K562 (cell line): Measurements from ENCODE around the gene CBX8. TPM values are rescaled to one million over a fixed set of nuclear protein-coding genes. Genes with fewer than 3 reads are reported as not detected.

Experiments used
- CEBPG ChIP-seq, 3 experiments: fragments of 200-800 bp in 1 of 3; sonication (Bioruptor generic) in 1 of 3; sonication (generic) in 1 of 3; formaldehyde crosslinking in 1 of 3; IDR thresholded peaks in 2 of 3; conservative IDR thresholded peaks in 1 of 3; 2 replicates each; pipeline versions ENCODE4 v1.6.1 to v1.8.0; 2016 to 2022; ENCODE audit warnings: missing compliant biosample characterization in 2 of 3, missing genetic modification characterization in 2 of 3, mild to moderate bottlenecking in 1 of 3, missing genetic modification reagents in 1 of 3
- CREB3L1 ChIP-seq: fragments of 450-650 bp; IDR thresholded peaks from 2 replicates; pipeline ENCODE4 v1.6.1; 2014; ENCODE audit warnings: low read depth, mild to moderate bottlenecking, moderate library complexity, borderline replicate concordance
- GATA2 ChIP-seq: sonication (generic); formaldehyde crosslinking; IDR thresholded peaks from 2 replicates; pipeline ENCODE4 v1.4.0; 2020; ENCODE audit warnings: mild to moderate bottlenecking, missing genetic modification reagents
- GTF2E2 ChIP-seq: fragments of 200-800 bp; sonication (Bioruptor generic); IDR thresholded peaks from 2 replicates; pipeline ENCODE4 v1.6.1; 2016; ENCODE audit warnings: missing genetic modification characterization, missing compliant biosample characterization
- MAFG ChIP-seq: fragments of 450-650 bp; conservative IDR thresholded peaks from 2 replicates; pipeline ENCODE4 v1.6.1; 2016; ENCODE audit warnings: missing genetic modification characterization, missing compliant biosample characterization
- MBD2 ChIP-seq: sonication (generic); IDR thresholded peaks from 2 replicates; pipeline ENCODE4 v1.6.1; 2016; ENCODE audit warnings: low read depth, borderline replicate concordance
- MLX ChIP-seq, 2 experiments: fragments of 450-650 bp in 1 of 2; sonication (generic) in 1 of 2; formaldehyde crosslinking; conservative IDR thresholded peaks; 2 replicates each; pipeline versions ENCODE4 v1.4.0 to v1.8.1; 2020 to 2022; ENCODE audit warnings: mild to moderate bottlenecking in 1 of 2, missing genetic modification reagents in 1 of 2
- NRF1 ChIP-seq, 2 experiments: fragments of 450-650 bp; IDR thresholded peaks in 1 of 2; conservative IDR thresholded peaks in 1 of 2; 2 replicates each; pipeline ENCODE4 v1.6.1; 2014; ENCODE audit warnings: mild to moderate bottlenecking in 2 of 2
- NUFIP1 ChIP-seq: fragments of 450-650 bp; IDR thresholded peaks from 2 replicates; pipeline ENCODE4 v1.6.1; 2018; ENCODE audit not compliant: partially characterized antibody
- PREB ChIP-seq: sonication (generic); formaldehyde crosslinking; IDR thresholded peaks from 2 replicates; pipeline ENCODE4 v1.8.1; 2023; ENCODE audit warnings: mild to moderate bottlenecking, missing genetic modification reagents
- PRMT5 ChIP-seq: sonication (generic); formaldehyde crosslinking; IDR thresholded peaks from 2 replicates; pipeline ENCODE4 v1.5.0; 2020; ENCODE audit warnings: missing genetic modification reagents
- RAD21 ChIP-seq, 2 experiments: fragments of 250-450 bp in 1 of 2; fragments of 450-650 bp in 1 of 2; sonication (Bioruptor Pico) in 1 of 2; formaldehyde crosslinking in 1 of 2; IDR thresholded peaks in 1 of 2; conservative IDR thresholded peaks in 1 of 2; 2 replicates each; pipeline versions ENCODE4 v1.4.0 to v1.8.0; 2020 to 2022; ENCODE audit warnings: mild to moderate bottlenecking in 2 of 2, moderate library complexity in 1 of 2
- SOX6 ChIP-seq: fragments of 450-650 bp; IDR thresholded peaks from 2 replicates; pipeline ENCODE4 v1.6.1; 2014; ENCODE audit warnings: mild to moderate bottlenecking
- SP1 ChIP-seq: sonication (generic); formaldehyde crosslinking; IDR thresholded peaks from 2 replicates; pipeline ENCODE4 v1.8.1; 2022; ENCODE audit warnings: mild to moderate bottlenecking, missing genetic modification reagents
- ZEB2 ChIP-seq: fragments of 450-650 bp; IDR thresholded peaks from 2 replicates; pipeline ENCODE4 v1.6.1; 2016
- ZNF143 ChIP-seq: sonication (generic); formaldehyde crosslinking; IDR thresholded peaks from 2 replicates; pipeline ENCODE4 v1.9.0; 2022; ENCODE audit warnings: mild to moderate bottlenecking, missing genetic modification reagents
- polyA plus RNA-seq, 8 experiments: library from polyadenylated mRNA; depleted of rRNA in 4 of 8; stranded (reverse) in 5 of 8; unstranded in 3 of 8; fragments of >200 nt; fragmentation: Nextera tagmentation in 2 of 8; fragmentation: Illumina TruSeq in 1 of 8; extraction: Ambion mirVana in 2 of 8; extraction: Trizol in 1 of 8; gene quantifications; 2 replicates each; pipeline versions ENCODE4 v1.2.1 to v1.2.3, GENCODE V29; 2011 to 2014; ENCODE audit warnings: inconsistent platforms in 1 of 8, missing spikeins in 1 of 8
- total RNA-seq, 7 experiments: library from RNA; depleted of rRNA in 6 of 7; stranded (reverse); fragments of >200 nt in 6 of 7; fragmentation: Illumina TruSeq in 2 of 7; extraction: Trizol in 2 of 7; gene quantifications; 2 replicates each; pipeline versions ENCODE4 v1.2.1 to v1.2.3, GENCODE V29; 2011 to 2021; ENCODE audit warnings: low replicate concordance in 1 of 7
- TF ChIP-seq, protein P1 (sequence below): fragments of 450-650 bp; formaldehyde crosslinking; IDR thresholded peaks from 2 replicates; pipeline ENCODE4 v1.4.0; 2022; ENCODE audit warnings: missing genetic modification characterization
- TF ChIP-seq, protein P2 (sequence below): fragments of 450-650 bp; formaldehyde crosslinking; IDR thresholded peaks from 2 replicates; pipeline ENCODE4 v1.4.0; 2020; ENCODE audit warnings: mild to moderate bottlenecking, moderate library complexity
- TF ChIP-seq, protein P3 (sequence below): fragments of 450-650 bp; formaldehyde crosslinking; IDR thresholded peaks from 2 replicates; pipeline ENCODE4 v1.4.0; 2020; ENCODE audit warnings: mild to moderate bottlenecking, moderate library complexity

The CBX8 gene
- total and polyA plus RNA-seq, 9 of the 15 experiments (the other 6 are each of a cell fraction or from before 2014, with no cell fraction given): 0.08 to 11.9 (median 2.6) TPM

DNA sequence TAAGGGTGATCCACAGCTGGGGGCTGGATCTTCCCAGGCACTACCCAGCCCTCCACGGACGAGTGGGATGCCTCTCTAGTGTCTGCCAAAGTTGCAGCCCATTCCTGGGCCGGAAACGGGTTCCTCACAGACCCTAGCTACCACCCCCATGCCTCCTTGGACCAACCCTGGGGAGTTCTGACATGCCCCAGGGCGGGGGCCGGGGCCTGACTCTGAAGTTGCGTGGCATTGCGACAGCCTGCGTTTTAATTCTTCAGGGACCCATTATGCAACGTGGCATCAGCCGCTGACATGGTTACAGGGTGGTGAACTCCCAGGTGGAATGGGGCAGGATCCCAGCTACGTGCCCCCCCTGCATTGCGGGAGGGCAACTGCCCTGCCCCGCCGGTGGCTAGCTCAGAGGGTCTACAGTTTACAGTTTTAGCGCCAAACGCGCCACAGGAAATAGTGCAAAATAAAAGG is 39.7 kb upstream of the CBX8 start (continued):
- TF ChIP-seq, protein P1, sequence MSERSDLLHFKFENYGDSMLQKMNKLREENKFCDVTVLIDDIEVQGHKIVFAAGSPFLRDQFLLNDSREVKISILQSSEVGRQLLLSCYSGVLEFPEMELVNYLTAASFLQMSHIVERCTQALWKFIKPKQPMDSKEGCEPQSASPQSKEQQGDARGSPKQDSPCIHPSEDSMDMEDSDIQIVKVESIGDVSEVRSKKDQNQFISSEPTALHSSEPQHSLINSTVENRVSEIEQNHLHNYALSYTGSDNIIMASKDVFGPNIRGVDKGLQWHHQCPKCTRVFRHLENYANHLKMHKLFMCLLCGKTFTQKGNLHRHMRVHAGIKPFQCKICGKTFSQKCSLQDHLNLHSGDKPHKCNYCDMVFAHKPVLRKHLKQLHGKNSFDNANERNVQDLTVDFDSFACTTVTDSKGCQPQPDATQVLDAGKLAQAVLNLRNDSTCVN: 0 out of 2 replicates have a peak, but pooled peaks have one; percentile 45
- TF ChIP-seq ZEB2 (no peak), GTF2E2 (tag) (0 out of 2 replicates have a peak, but pooled peaks have one; percentile 27), RAD21 (CRISPR knock-in tag; conservative IDR thresholded peaks at IDR 0.05 in 1 of 2, IDR thresholded peaks at IDR 0.05 in 1 of 2) (no peak), GATA2 (CRISPR knock-in tag) (0 out of 2 replicates have a peak, but pooled peaks have one; percentile 33), SOX6 (no peak), NUFIP1 (no peak), SP1 (CRISPR knock-in tag) (peak; percentile 42; the same call in 1 of the 2 replicates), CREB3L1 (peak; percentile 89), MBD2 (no peak), PREB (CRISPR knock-in tag) (no peak), ZNF143 (CRISPR knock-in tag) (no peak), MLX (CRISPR knock-in tag; conservative IDR thresholded peaks at IDR 0.05) (0 out of 4 replicates have a peak, but pooled peaks of 1 of the 2 experiments have one; percentile 4), NRF1 (conservative IDR thresholded peaks at IDR 0.05 in 1 of 2, IDR thresholded peaks at IDR 0.05 in 1 of 2) (peak in 1 of 2 experiments; percentile 25; a peak in 1 of 4 replicates), PRMT5 (CRISPR knock-in tag) (no peak), CEBPG (CRISPR knock-in tag; IDR thresholded peaks at IDR 0.05) (peak; percentile 97), CEBPG (tag; conservative IDR thresholded peaks at IDR 0.05 in 1 of 2, IDR thresholded peaks at IDR 0.05 in 1 of 2) (peak; percentile 89 to 91), MAFG (no peak)
- TF ChIP-seq, protein P2, sequence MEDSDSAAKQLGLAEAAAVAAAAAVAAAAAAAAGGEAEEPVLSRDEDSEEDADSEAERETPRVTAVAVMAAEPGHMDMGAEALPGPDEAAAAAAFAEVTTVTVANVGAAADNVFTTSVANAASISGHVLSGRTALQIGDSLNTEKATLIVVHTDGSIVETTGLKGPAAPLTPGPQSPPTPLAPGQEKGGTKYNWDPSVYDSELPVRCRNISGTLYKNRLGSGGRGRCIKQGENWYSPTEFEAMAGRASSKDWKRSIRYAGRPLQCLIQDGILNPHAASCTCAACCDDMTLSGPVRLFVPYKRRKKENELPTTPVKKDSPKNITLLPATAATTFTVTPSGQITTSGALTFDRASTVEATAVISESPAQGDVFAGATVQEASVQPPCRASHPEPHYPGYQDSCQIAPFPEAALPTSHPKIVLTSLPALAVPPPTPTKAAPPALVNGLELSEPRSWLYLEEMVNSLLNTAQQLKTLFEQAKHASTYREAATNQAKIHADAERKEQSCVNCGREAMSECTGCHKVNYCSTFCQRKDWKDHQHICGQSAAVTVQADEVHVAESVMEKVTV (CRISPR knock-in tag): no peak
- TF ChIP-seq, protein P3, sequence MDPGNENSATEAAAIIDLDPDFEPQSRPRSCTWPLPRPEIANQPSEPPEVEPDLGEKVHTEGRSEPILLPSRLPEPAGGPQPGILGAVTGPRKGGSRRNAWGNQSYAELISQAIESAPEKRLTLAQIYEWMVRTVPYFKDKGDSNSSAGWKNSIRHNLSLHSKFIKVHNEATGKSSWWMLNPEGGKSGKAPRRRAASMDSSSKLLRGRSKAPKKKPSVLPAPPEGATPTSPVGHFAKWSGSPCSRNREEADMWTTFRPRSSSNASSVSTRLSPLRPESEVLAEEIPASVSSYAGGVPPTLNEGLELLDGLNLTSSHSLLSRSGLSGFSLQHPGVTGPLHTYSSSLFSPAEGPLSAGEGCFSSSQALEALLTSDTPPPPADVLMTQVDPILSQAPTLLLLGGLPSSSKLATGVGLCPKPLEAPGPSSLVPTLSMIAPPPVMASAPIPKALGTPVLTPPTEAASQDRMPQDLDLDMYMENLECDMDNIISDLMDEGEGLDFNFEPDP (CRISPR knock-in tag): no peak
